ENCODE measurements around the gene CTCFL.

- TF ChIP-seq YY1 (IDR thresholded peaks at IDR 0.05; ENCODE audit: insufficient read depth, insufficient read length) (no peak), ZNF274 (IDR thresholded peaks at IDR 0.05; ENCODE audit: low read depth, low read length) (no peak)
These were observed 2.0 kb upstream of the CTCFL start for GRCh38 chr20:57526885-57527460.

Data from NT2/D1 (cell line).